HAP-1 (cell line): Measurements from ENCODE around the gene TMEM269.
A peak's percentile ranks its signal among the peaks of the same experiment; 100 is the strongest.

Source experiments
- DNase-seq, 2 experiments: peaks; one replicate each; pipeline ENCODE4 v3.0.0-alpha.2; 2016 to 2020; ENCODE audit warnings: low spot score in 2 of 2
- H3K27me3 ChIP-seq: fragments of 250-450 bp; sonication (Bioruptor Pico); 2 replicates; pipeline ENCODE4 v1.5.1; 2020; ENCODE audit warnings: low read depth, mild to moderate bottlenecking, moderate library complexity
- H3K36me3 ChIP-seq: fragments of 250-450 bp; sonication (Bioruptor Pico); replicated peaks from 2 replicates; pipeline ENCODE4 v1.5.1; 2020; ENCODE audit warnings: mild to moderate bottlenecking
- H3K4me1 ChIP-seq: fragments of 250-450 bp; sonication (Bioruptor Pico); 2 replicates; pipeline ENCODE4 v1.5.1; 2020; ENCODE audit warnings: mild to moderate bottlenecking
- H3K4me3 ChIP-seq: fragments of 250-450 bp; sonication (Bioruptor Pico); 2 replicates; pipeline ENCODE4 v1.5.1; 2020; ENCODE audit warnings: mild to moderate bottlenecking, moderate library complexity
- H3K9me3 ChIP-seq: fragments of 250-450 bp; sonication (Bioruptor Pico); 2 replicates; pipeline ENCODE4 v1.5.1; 2020; ENCODE audit warnings: mild to moderate bottlenecking, moderate library complexity
- in situ Hi-C: fragments of 300-500 bp; cut with MboI; formaldehyde crosslinking; loops from 3 replicates; pipeline ENCODE4 v1.14.3; 2020; ENCODE audit warnings: low sequenced_read_pairs, inconsistent platforms, mixed read lengths

TMEM269 gene

DNA sequence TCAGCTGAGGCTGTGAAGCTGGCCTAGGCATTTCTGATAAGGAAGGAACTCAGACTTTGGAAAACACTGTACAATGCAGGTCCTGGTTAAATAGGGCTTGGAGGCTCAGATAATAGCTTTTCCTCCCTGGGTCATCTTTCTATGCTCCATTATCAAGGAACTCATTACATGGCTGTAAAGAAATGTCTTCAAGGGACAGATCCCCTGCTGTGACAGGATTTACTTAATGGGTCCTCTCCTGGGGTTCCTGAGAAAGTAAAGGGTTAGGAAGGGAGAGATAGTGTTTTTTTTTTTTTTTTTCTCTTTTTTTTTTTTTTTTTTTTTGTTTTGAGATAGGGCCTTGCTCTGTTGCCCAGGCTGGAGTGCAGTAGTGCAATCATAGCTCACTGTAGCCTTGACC, 46.5 kb downstream of the TMEM269 start:
- Histone ChIP-seq H3K9me3 (no peaks in the 10 kb centered on the region), H3K4me1 (no peaks in the 10 kb centered on the region), H3K27me3 (no peaks in the 10 kb centered on the region), H3K36me3 (no peaks in the 10 kb centered on the region), H3K4me3 (no peak overlapping the region)
- no peak for DNase-seq
- in situ Hi-C loops = no loop called here

- H3K9me3 ChIP-seq = no peaks in the 10 kb centered on the region
- no peaks in the 10 kb centered on the region for H3K27me3 ChIP-seq
- H3K4me3 ChIP-seq = no peak overlapping the region
- no peaks in the 10 kb centered on the region for H3K4me1 ChIP-seq
- H3K36me3 ChIP-seq = no peaks in the 10 kb centered on the region
- in situ Hi-C loops = no loop called here
- no peak for DNase-seq
Measured at GRCh38 chr1:42832641-42833240, 48.0 kb downstream of the TMEM269 start.

- DNase-seq = no peak
- Histone ChIP-seq H3K27me3 (no peaks in the 10 kb centered on the region), H3K4me1 (no peaks in the 10 kb centered on the region), H3K4me3 (no peak overlapping the region), H3K36me3 (no peaks in the 10 kb centered on the region), H3K9me3 (no peaks in the 10 kb centered on the region)
- in situ Hi-C loops = no loop called here
Measured at GRCh38 chr1:42833981-42834380, 49.2 kb downstream of the TMEM269 start.

DNA sequence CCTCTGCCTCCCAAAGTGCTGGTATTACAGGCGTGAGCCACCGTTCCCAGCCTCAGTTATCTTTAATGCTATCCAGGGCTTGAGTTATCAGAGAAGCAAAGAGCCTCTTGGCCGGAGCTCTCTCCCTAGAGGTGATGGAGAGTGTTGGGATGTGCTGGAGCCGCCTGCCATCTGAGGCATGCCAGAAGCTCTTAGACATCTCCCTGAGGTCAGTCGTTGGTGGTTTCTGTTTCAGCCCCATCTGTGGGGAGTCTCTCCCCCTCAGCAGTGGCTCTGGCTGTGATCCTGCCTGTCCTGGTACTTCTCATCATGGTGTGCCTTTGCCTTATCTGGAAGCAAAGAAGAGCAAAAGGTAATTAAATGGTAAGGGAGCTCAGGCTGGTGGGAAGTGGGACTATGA, 50.0 kb downstream of the TMEM269 start:
- H3K27me3 ChIP-seq = no peaks in the 10 kb centered on the region
- in situ Hi-C loops = no loop called here
- H3K4me1 ChIP-seq = no peaks in the 10 kb centered on the region
- no peak overlapping the region for H3K4me3 ChIP-seq
- H3K9me3 ChIP-seq = no peaks in the 10 kb centered on the region
- H3K36me3 ChIP-seq = no peaks in the 10 kb centered on the region
- DNase-seq = no peak

- Histone ChIP-seq H3K27me3 (no peaks in the 10 kb centered on the region), H3K36me3 (no peaks in the 10 kb centered on the region), H3K4me3 (no peak overlapping the region), H3K4me1 (no peaks in the 10 kb centered on the region), H3K9me3 (no peaks in the 10 kb centered on the region)
- no peak for DNase-seq
- in situ Hi-C loops = no loop called here
Measured at GRCh38 chr1:42835422-42835821, 50.6 kb downstream of the TMEM269 start.

DNA sequence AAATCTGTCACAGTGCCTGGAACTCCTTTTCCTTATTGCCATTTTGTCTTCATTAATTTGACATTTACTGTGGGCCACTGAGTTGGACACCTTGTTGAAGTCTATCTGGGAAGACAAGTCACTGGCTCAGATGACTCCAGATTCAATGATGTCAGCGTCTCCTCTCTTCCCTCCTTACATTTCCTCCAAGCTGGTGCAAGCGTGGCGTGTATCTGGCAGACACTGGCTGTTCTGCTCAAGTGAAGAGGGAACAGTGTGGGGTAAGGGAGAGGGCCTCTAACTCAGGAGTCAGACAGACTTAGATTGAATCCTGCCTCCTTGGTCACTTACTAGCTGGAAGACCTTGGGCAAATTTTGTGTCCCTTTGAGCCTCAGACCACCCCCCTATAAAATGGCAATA, 52.9 kb downstream of the TMEM269 start:
- Histone ChIP-seq H3K4me3 (no peak overlapping the region), H3K36me3 (0 out of 2 replicates have a peak, but pooled peaks cover 3% of the 10 kb centered on the region), H3K27me3 (no peaks in the 10 kb centered on the region), H3K9me3 (no peaks in the 10 kb centered on the region), H3K4me1 (no peaks in the 10 kb centered on the region)
- no peak for DNase-seq
- in situ Hi-C loops = no loop called here

GRCh38 chr1:42838482-42839190, 53.8 kb downstream of the TMEM269 start:
- Histone ChIP-seq H3K9me3 (no peaks in the 10 kb centered on the region), H3K4me1 (no peaks in the 10 kb centered on the region), H3K27me3 (no peaks in the 10 kb centered on the region), H3K36me3 (0 out of 2 replicates have a peak, but pooled peaks cover 3% of the 10 kb centered on the region), H3K4me3 (no peak overlapping the region)
- DNase-seq = no peak
- in situ Hi-C loops = no loop called here

DNA sequence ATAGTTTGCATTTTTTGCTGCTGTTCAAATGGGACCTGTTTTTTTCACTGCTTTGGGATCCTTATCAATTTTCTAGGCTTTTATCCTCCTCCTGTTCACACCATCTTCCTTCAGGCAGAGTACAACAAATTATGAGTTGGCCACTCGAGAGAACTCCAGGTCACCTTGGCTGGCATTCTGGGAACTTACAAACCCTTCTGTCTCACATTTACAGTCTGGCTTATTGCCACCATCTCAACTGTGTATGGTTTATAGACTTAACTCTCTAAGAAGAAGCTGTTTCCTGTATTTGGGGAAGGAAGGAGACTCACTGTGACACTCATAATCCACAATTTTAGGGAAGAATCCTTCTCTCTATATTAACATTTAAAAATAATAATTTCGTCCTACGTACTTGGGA, 56.2 kb downstream of the TMEM269 start:
- Histone ChIP-seq H3K27me3 (no peaks in the 10 kb centered on the region), H3K36me3 (peaks cover 3% of the 10 kb centered on the region; the same call in 1 of the 2 replicates), H3K4me3 (no peak overlapping the region), H3K9me3 (no peaks in the 10 kb centered on the region), H3K4me1 (peaks cover 10% of the 10 kb centered on the region)
- no peak for DNase-seq
- in situ Hi-C loops = no loop called here

DNA sequence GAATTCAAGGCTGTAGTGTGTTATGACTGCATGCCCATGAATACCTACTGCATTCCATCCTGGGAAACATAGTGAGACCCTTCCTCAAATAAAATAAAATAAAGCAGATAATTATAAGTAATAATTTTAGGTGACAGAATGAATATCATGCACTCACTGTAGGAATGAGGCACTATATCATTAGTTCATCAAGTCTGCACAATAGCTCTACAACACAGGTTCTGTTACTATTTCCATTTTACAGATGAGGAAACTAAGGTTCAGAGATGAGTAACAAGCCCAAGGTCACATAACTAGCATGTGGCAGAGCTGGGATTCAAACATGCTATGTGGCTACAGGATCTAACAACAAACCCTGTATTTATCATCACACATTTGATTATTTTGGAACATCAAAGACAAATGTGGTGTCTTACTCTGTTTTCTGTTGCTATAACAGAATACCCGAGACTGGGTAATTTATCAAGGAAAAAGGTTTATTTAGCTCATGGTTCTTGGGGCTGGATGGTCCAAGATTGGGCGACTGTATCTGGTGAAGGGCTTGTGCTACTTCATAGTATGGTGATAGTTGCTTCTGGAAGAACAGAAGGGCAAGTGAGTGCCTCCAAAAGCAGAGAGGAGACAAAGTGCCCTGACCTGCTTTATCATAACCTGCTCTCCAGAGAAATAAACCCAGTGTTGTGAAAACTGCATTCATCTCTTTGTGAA, 56.8 kb downstream of the TMEM269 start:
- DNase-seq = no peak
- Histone ChIP-seq H3K4me3 (no peak overlapping the region), H3K4me1 (peaks cover 11% of the 10 kb centered on the region), H3K27me3 (no peaks in the 10 kb centered on the region), H3K36me3 (peaks cover 3% of the 10 kb centered on the region; the same call in 1 of the 2 replicates), H3K9me3 (no peaks in the 10 kb centered on the region)
- in situ Hi-C loops = no loop called here

- peaks cover 11% of the 10 kb centered on the region for H3K36me3 ChIP-seq
- H3K4me3 ChIP-seq = no peak overlapping the region
- H3K27me3 ChIP-seq = no peaks in the 10 kb centered on the region
- peak in 1 of 2 experiments; percentile 26 for DNase-seq
- H3K9me3 ChIP-seq = no peaks in the 10 kb centered on the region
- in situ Hi-C loops = no loop called here
- peaks cover 21% of the 10 kb centered on the region for H3K4me1 ChIP-seq
Measured at GRCh38 chr1:42844592-42845140, 59.9 kb downstream of the TMEM269 start.

DNA sequence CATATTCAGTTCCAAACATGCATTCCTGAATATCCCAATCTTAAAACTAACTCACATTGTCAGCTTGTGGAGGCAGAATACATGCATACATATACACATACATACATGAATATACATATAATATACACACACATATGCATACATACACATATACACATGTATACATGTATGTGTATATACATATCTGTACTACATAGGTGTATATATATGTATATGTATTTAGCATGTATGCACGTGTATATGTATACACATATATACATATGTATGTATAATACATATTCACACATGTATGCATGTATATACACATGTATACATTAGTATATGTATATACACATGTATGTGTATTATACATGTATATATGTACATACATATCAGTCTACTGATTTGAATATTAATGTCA, 60.4 kb downstream of the TMEM269 start:
- Histone ChIP-seq H3K4me3 (no peak overlapping the region; the same call in 1 of the 2 replicates), H3K4me1 (peaks cover 21% of the 10 kb centered on the region), H3K9me3 (no peaks in the 10 kb centered on the region), H3K27me3 (no peaks in the 10 kb centered on the region), H3K36me3 (peaks cover 15% of the 10 kb centered on the region)
- in situ Hi-C loops = no loop called here
- DNase-seq = no peak

DNA sequence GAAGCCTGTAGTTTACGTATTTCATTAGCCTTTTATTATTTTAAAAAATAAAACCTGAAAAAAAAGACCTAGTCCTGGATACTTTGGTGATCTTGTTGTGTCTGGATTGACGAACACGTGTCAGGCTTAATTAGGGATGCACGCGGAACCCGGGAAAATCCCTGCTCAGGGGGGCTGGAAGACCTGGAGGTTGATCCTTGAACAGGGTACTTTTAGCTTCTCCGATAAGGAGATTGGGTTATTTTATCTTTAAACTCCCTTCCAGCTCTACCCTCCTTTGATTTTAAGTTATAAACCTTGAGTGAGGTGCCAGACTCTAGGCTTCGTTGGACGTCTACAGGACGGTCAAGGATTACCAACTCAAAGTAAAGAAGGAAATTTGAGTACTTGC, 61.1 kb downstream of the TMEM269 start:
- peaks cover 21% of the 10 kb centered on the region for H3K36me3 ChIP-seq
- peak overlapping the region; percentile 79 for H3K4me3 ChIP-seq
- in situ Hi-C loops = no loop called here
- no peaks in the 10 kb centered on the region for H3K9me3 ChIP-seq
- peaks cover 21% of the 10 kb centered on the region for H3K4me1 ChIP-seq
- H3K27me3 ChIP-seq = no peaks in the 10 kb centered on the region
- peak in 1 of 2 experiments; percentile 26 for DNase-seq

DNA sequence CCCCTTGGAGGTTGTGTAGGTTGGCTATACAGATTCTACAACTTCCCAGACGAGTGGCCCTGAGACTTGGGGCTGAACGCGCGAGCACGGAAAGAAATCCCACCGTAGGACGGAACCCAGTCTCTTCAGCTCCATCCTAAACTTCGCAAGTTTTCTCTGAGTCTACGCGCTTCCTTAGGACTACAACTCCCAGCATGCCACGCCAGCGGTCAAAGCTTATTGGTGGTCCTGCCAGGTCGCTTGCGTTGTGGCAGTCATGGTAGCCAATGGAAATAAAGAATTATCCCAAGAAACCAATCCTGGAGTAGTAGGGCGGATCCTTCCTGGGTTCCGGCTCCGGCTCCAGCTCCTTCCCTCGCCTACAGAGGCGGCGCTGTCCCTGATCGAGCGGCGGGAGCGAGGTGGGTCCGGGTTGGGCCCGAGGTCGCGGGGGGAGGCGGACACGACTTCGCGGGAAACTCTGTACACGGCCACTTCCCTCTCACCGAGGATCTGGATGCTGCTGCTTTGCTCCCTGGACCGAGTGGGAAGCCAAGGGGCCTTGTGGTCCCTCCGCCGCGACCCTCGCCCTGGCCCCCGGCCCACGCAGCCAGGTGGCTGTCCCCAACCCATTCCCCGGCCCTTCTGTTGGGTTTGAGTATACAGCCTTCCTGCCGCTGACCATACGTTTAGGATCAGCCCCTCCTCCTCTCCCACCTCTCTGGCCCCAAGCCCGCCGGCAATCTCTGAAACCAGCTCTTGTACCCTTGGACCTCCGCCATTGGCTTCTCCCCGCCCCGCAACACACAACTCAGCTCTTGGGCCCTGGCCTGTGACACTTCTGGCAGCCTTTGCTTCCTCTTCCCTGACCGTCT, 61.7 kb downstream of the TMEM269 start, which contains the start of gene ZNF691:
ZNF691 (plus strand) TSS at position 357 of the 854 bp plus-strand sequence. CDS start 3,046 bp downstream, outside the sequence.
- DNase-seq = peak; percentile 94 to 96
- Histone ChIP-seq H3K9me3 (no peaks in the 10 kb centered on the region), H3K4me3 (peak within 1 kb of the TSS; percentile 79), H3K36me3 (peaks cover 27% of the 10 kb centered on the region), H3K27me3 (no peaks in the 10 kb centered on the region), H3K4me1 (peaks cover 21% of the 10 kb centered on the region)
- in situ Hi-C loops = no loop called here
